WI38 (cell line): ENCODE measurements around the gene CD80.
"Not testable (repeated sequence)": the region's sequence is repeated elsewhere in the genome, so short reads cannot be mapped to it uniquely, and the experiment has no call there.

Experiments used
- H3K4me3 ChIP-seq: 2 replicates; pipeline ENCODE4 v1.5.1; 2011; ENCODE audit warnings: low read depth, mild to moderate bottlenecking, control low read depth, low read length
- TF ChIP-seq, protein P1 (sequence below): IDR thresholded peaks from 2 replicates; pipeline ENCODE4 v1.5.1; 2012; ENCODE audit warnings: low read depth, mild to moderate bottlenecking, control low read depth, low read length

CD80 gene

DNA sequence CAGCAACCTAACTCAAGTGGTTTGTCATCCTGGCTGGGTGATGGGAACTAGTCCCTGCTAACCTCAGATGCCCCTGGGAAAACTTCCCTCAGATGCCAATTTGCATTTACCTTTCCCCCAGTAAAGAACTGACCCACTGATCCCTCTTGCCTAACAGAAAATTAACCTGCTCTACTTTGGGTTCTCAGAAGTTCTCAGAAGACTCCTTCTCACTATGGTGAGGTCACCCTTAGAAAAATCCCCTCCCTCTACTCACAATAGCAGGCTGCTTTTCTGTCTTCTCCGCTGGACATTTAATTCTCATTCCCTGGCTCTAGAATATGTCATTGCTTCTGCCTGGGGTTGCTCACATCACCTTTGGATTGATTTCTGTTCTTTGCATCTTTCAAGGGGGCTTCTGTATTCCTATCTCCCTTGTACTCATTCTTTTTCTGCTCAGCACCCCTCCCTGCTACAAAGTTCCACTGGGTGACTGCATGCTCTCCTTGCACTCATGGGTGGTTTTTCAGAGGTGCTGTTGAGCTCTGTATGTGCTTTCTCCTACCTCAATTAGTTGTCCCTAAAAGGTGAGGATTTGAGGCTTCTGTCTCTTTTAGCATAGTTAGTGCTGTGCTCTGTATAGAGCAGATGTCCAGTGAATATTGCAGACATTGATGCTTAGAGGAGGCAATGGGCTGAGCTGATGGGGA is 39.1 kb upstream of the CD80 start:
- TF ChIP-seq, protein P1, sequence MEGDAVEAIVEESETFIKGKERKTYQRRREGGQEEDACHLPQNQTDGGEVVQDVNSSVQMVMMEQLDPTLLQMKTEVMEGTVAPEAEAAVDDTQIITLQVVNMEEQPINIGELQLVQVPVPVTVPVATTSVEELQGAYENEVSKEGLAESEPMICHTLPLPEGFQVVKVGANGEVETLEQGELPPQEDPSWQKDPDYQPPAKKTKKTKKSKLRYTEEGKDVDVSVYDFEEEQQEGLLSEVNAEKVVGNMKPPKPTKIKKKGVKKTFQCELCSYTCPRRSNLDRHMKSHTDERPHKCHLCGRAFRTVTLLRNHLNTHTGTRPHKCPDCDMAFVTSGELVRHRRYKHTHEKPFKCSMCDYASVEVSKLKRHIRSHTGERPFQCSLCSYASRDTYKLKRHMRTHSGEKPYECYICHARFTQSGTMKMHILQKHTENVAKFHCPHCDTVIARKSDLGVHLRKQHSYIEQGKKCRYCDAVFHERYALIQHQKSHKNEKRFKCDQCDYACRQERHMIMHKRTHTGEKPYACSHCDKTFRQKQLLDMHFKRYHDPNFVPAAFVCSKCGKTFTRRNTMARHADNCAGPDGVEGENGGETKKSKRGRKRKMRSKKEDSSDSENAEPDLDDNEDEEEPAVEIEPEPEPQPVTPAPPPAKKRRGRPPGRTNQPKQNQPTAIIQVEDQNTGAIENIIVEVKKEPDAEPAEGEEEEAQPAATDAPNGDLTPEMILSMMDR = no peak
- no peak overlapping the region for H3K4me3 ChIP-seq

DNA sequence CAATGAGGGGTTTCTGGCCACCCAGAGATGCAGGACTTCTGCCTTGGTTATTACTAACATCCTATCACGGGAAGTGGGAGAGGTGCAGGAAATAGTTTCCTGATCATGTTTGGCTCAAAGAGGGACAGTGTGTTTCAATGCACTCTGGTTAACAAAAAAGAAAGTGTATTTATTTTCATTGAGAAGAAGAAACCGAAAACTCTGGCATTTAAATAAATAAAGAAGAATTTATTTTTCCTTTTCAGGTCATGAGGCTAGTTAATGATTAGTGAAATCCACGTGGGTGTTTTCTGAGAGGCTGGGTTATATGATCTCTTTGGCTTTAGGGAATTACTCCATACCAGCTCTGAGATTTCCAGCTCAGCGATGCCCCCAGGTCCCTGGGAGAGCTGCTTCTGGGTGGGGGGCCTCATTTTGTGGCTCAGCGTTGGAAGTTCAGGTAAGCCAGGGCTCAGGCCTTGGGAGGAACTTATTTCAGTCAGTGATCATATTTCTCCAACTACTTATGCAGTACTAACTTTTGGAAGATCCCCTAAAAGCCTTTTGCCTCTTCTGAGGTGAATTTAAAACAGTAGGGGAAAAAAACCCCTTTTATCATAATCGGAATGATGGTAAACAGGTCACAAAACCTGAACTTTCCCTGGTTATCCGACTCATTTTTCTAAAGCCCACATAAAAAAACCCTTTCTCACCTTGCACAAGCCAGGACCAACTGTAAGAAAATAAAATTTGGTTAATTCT is 38.3 kb upstream of the CD80 start, which contains the start of gene PLA1A:
TSS of gene PLA1A (plus strand) at position 338 of the 741 bp plus-strand sequence. CDS start at position 367, 29 bp downstream.
- TF ChIP-seq, protein P1 = no peak
- no peak within 1 kb of the TSS for H3K4me3 ChIP-seq

DNA sequence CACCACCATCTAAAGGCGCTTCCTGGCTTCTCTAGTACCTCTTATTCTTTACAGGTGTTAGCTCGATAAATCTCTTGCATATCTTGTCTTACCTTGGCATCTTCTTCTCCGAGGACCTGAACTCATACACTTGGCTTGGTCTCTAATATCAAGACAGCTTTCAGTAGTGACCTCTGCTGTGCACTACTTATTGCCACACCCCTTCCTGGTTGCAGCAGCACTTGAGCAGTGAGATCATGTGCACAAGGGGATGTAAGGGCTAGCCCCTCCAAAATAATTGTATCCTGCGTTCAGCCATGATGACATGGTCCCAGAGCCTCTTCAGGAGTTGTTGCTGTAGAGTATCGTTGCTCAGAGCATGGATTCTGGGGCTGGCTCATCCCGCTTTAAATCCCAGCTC is 37.0 kb upstream of the CD80 start:
- no peak overlapping the region for H3K4me3 ChIP-seq
- TF ChIP-seq, protein P1 = no peak

DNA sequence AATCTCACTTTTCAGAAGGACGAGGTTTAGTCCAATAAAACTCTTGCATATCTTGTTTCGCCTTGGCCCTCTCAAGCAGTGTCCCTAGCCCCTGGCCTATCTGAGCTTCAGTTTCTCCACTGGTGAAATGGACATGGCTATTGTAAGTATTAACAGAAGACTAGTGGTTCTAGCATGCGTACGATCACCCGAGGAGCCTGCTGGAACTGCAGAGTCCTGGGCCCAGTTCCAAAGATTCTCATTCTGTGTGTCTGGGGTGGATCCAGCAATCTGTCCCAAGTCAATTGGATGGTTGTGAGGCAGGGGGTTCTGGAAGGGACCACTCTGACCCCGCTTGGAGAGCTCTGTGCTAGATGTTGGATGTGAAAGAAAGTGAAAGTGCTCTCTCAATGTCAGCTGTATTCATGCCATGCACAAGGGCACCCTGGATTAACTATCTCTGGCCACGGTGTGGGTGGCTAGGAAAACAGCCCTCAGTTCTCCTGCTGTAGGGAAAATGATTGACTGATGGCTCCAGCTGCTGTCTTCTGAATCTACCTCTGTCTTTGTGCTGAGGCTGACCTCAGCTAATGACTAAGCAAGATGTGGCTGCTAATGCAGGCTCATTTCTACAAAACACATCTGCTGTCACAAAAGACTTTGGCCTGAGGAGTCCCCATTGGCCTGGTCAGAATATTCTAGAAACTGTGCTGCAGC is 36.4 kb upstream of the CD80 start:
- peak overlapping the region; percentile 40 for H3K4me3 ChIP-seq

DNA sequence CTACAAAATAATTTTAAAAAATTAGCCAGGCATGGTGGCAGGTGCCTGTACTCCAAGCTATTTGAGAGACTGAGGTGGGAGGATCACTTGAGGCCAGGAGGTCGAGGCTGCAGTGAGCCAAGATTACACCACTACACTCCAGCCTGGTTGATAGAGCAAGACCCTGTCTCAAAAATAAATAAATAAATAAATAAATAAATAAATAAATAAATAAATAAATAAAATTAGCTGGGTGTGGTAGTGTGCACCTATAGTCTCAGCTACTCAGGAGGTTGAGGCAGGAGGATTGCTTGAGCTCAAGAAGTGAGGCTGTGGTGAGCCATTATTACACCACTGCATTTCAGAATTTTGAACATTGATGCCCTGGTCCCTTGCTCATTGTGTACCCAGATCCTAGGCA is 35.5 kb upstream of the CD80 start:
- H3K4me3 ChIP-seq = not testable (repeated sequence)

More for the DNA sequence above, 36.4 kb upstream of the CD80 start:
- TF ChIP-seq, protein P1 = no peak

DNA sequence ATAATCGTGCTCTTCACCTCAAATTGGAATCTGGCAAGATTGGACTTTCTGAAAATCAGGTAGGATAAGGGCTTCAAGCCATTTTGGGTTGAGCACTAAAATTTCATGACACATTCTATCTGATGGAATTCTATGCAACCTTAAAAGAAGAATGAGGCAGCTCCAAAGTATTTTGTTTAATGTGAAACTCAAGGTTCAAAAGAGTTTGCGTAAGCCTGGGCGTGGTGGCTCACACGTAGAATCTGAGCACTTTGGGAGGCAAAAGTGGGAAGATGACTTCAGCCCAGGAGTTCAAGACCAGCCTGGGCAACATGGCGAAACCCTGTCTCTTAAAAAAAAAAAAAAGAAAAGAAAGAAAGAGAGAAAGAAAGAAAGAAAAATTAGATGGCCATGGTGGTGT is 34.7 kb upstream of the CD80 start:
- TF ChIP-seq, protein P1 = no peak
- no peak overlapping the region for H3K4me3 ChIP-seq

DNA sequence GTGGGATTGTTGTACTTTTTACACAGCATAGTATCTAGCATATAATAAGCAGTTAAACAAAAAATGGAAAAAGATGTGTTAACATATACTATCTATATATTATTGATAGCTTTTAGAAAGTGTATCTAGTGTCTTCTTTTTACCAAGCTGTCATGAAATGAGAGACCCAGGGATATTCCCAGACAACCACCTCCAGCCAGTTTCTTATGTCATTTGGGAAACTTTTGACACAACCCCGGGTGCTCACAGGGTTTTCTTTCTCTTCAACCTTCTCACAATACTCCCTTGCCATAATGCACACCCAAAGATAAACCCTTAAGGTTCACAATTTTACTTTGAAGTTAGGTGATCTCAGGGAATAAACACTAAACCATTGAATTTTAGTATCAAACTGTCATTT is 33.4 kb upstream of the CD80 start:
- TF ChIP-seq, protein P1 = no peak
- no peak overlapping the region for H3K4me3 ChIP-seq
